HG03439 (cell line): ENCODE data around the gene NDC1.
"Not testable (repeated sequence)": the region's sequence is repeated elsewhere in the genome, so short reads cannot be mapped to it uniquely, and the experiment has no call there.

Experiments used
- ATAC-seq: cut with Tn5 transposase; IDR thresholded peaks from one replicate; pipeline ENCODE4 v1.9.1; 2021; ENCODE audit warnings: mild to moderate bottlenecking, moderate library complexity; ENCODE audit not compliant: unreplicated experiment

The NDC1 gene, protein sequence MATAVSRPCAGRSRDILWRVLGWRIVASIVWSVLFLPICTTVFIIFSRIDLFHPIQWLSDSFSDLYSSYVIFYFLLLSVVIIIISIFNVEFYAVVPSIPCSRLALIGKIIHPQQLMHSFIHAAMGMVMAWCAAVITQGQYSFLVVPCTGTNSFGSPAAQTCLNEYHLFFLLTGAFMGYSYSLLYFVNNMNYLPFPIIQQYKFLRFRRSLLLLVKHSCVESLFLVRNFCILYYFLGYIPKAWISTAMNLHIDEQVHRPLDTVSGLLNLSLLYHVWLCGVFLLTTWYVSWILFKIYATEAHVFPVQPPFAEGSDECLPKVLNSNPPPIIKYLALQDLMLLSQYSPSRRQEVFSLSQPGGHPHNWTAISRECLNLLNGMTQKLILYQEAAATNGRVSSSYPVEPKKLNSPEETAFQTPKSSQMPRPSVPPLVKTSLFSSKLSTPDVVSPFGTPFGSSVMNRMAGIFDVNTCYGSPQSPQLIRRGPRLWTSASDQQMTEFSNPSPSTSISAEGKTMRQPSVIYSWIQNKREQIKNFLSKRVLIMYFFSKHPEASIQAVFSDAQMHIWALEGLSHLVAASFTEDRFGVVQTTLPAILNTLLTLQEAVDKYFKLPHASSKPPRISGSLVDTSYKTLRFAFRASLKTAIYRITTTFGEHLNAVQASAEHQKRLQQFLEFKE

DNA sequence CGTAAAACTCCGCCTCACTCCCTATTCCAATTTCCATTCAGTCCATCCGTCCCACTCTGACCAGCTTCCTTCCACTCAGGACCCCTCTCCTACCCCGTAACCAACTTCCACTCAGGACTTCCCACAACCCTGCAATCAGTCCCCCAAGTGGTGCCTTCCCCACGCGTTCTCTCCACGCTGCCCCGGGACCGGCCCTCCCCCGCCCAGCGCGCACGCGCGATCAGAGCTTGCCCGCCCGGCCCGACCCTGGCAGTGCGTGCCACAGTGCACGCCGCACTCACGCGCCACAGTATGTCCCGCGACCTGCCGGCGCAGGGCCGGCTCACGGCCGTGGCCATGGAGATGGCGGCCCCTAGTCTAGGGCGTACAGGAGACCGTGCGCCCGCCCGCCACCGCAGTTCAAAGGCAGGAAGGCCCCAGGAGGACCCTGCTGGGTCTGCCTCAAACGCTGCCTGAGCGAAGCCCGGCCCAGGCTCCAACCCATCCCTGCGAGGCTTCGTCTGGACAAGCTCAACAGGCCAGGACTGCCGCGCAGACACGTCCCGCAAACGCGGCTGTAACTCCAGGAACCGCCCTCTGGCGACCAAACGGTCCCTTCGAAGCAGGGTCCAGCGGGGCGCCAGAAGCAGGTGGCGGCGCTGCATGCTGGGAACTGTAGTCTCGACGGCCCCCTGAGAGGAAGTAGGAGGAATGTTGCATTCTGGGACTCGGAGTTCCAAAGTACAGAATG, at the start of gene NDC1:
NDC1 (minus strand) TSS at position 373 of the 730 bp plus-strand sequence; CDS start at position 338, 35 bp downstream.
- peak; percentile 89 for ATAC-seq

DNA sequence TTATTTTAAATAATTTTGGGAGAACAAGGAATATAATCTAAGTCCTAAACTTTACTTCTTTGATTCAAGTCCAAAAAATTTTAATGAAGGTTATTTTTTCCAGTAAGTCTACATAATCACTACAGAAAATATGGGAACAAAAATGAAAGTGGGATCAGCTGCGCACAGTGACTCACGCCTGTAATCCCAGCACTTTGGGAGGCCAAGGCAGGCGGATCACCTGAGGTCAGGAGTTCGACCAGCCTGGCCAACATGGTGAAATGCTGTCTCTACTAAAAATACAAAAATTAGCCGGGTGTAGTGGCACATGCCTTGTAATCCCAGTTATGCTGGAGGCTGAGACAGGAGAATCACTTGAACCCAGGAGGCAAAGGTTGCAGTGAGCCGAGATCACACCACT, 45.5 kb upstream of the NDC1 start:
- not testable (repeated sequence) for ATAC-seq

DNA sequence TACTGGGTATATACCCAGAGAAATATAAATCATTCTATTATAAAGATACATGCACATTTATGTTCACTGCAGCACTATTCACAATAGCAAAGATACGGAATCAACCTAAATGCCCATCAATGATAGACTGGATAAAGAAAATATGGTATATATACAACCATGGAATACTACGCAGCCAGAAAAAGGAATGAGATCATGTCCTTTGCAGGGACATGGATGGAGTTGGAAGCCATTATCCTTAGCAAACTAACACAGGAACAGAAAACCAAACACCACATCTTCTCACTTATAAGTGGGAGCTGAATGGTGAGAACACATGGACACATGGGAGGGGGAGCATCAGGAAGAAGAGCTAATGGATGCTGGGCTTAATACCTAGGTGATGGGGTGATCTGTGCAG, 43.8 kb upstream of the NDC1 start:
- not testable (repeated sequence) for ATAC-seq

DNA sequence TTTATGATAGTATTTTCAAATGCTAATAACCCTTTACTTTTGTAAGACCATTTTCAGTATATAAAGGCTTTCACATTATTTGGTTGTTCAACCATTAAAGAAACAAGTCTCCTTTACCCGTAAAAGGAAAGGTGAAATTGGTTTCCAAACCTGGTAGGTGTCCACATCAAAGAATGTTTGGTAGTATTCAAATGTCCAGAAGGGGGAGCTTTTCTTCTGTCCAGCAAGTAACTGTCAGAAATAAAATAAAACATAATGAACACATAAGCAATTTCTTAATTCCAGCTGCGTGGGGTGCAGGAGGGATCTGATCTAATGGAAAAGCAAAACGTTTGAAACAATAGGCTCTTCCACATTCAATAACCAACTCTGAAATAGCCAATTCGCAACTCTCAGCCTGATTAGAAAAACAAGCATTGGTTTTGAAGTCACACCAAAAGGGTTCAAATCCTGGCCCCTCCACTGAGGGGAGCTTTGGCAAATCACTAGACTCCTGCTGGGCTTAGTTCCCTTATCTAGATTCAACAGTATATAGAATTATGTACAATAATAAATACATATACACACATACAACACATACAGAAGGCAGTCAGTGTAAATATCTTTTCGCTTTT, 40.5 kb upstream of the NDC1 start:
- no peak for ATAC-seq

DNA sequence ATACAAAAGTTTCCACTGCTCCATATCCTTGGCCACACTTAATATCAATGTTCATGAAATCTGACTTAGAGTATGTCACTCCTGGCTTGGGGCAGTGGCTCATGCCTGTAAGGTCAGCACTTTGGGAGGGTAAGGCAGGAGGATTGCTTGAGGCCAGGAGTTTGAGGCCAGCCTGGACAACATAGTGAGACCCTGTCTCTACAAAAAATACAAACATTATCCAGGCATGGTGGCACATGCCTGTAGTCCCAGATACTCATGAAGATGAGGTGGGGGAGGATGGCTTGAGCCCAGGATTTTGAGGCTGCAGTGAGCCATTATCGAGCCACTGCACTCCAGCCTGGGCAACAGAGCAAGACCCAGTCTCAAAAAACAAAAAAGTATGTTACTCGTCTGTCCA, 37.1 kb upstream of the NDC1 start:
- ATAC-seq = not testable (repeated sequence)

DNA sequence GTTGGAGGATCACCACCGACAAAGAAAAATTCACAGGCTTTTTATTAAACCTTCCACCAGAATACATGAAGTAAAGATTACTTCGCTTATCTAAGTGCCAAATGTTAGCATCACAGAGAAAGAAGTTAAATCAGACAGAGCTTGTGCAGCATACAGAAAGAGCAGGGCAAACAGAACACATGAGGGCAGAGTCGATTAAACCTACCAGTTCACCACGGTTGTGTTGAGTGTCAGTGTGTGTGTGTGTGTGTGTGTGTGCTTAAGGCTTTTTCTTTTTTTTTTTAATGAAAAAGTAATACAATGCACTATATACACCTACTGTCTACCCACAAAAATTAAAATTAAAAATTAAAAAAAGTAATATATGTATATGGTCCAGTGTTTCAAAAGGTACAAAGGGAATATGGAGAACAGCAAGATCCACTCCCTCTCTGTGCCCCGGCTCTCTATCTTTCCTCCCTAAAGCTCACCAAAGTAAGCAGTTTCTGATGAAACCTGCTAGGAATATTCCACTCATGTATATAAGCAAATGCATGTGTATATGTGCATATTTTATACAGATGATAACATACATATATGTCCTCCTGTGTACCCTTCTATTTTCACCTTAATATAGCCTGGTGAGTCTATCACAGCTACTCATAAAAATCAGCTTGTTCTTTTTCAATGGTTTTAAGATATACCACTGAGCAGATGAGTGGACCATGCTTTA, 33.8 kb upstream of the NDC1 start:
- no peak for ATAC-seq

DNA sequence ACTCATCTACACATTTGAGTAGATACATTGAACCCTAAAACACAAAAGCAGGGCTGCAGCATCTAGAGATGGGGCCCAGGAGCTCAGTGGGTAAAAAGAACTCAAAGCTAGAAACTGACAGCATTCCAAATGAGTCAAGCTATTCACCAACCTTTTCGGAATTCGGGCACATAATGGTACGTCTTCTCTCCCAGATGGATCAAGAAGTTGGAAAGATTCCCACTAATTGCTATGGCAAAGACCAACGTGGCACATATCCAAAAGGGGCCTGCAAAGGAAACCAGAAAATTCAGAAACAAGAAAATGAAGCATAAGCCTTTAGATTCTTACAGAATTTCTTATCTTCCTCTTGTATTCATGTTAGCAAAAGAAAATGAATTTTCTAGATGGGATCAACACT, 33.1 kb upstream of the NDC1 start:
- no peak for ATAC-seq

DNA sequence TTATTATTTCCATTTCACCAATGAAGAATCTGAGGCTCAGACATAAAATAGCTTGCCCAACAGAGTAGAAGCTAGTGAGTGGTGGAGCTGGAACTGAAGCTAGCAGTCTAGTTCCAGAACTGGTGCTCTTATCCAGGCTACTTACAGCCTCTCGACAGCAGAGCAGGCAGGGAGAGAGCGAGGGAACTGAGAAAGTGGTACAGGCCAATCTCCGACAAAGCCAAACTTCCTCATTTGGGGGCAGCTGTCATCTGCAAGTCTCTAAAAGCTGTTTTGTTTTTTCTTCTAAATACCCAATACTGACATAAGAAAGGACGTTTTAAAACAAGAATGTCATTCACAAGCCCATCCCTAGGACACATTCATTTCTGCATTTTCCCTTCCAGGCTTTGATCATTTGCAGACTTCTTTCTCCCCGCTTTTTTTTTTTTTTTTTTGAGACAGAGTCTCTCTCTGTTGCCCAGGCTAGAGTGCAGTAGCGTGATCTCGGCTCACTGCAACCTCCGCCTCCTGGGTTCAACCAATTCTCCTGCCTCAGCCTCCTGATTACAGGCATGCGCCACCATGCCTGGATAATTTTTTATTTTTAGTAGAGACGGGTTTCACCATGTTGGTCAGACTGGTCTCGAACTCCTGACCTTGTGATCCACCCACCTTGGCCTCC, 31.5 kb upstream of the NDC1 start:
- ATAC-seq = no peak

DNA sequence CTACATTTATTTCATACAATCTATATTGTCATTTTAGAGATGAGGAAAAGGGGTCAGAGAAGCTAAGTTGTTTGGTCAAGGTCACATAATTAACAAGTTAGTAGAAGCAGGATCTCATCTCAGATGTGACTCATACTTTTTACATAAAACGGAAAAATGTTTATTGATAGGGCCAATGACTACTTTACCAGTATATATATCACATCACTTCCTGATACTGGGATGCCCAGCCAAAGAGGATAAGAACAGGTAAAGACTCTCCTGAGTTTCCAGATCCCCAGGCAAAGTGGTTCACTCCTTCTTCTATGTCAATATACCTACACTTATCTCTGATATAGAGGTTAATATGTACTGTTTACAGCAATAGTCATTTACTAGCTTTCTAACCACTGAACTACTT, 30.5 kb upstream of the NDC1 start:
- no peak for ATAC-seq

DNA sequence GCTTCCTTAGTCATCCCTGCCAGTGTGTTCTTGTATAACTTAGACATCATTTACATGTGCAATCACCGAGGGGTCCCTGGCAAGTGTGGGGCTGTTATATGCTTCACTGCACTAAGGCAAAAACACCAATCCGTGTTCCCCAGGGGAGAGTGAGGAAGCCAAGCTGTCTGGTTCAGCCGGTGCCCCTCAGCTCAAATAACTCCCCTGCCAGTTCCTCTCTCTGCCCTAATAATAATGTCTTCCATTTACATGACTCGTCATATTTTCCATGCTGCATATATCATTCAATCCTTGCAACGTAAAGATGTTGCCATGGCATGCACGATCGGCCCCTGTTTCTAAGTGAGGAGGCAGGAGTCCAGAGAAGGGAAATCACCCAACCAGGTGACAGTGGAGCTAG, 24.4 kb upstream of the NDC1 start:
- ATAC-seq = no peak

DNA sequence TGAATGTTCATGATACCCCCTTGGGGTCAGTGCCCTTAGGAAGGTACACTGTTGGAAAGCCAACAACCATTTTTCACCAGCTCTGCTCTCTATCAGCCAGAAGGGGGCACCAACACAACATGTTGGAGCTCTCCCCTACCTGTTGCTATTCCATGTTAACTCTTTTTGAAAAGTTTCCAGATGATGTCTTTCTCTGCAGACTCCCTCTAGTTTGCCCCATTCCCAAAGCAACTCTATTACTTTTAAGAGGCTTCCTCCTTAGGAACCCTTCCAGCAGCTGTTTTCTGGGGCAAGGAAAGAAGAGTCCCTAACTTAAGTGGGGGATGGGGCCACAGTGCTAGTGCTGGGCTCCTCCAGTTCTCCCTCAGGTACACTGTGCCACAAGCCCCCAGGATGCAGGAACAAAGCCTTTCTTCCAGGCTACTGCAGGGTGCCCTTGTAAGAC, 22.9 kb upstream of the NDC1 start:
- no peak for ATAC-seq

DNA sequence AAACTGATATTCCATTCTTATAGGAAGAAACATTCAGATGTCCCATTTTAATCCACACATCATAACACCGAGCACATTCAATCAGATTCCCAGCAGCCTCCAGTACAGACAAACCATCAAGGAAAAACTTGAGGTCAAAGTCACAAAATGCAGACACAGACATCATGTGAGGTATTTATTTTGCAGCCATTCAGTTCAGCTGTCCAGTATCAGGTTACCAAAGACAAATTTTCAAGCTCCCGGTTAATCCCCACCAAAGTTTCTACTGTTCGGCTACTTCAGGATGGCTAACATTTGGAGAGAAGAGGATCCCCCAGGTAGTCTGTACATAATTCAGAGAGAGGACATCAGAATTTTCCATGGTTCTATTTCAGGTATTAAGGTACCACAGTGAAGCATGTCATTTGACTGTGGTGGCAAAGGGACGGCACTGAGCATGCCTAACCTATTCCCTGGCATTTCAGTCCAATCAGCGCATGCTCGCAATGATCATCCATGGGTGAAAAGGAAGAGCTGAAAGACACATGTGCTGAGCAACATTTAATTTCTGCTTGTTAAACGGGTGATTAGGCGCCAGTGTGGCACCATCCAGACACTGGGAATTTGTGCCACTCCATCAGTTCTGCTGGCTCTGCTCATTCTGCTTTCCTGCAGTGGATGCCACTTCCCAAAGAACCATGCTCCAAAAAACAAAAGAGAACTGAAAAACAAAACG, 13.6 kb upstream of the NDC1 start:
- ATAC-seq = no peak

DNA sequence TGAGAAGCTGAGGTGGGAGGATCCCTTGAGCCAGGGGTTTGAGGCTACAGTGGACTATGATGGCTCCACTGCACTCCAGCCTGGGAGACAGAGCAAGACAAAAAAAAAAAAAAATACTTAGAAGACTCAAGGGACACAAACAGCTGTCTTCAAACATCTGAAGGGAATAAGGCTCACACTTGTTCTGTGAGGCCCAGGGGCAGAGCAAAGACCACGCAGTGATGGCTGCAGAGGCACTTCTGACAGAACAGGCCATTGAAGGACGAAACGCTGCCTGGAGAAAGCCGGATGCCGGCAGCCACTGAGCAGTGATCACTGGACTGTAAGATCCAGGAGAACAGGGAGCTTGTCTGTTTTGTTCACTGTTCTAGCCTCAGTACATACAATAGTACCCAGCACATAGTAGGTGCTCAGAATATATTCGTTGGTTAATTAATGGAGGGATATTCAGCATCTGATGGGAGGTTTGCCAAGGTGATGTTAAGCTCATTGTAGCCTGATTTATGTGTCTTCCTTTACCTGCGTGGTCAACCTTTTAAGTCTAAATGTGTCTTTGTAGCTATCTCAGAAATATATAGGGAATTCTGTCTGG, 12.1 kb upstream of the NDC1 start:
- no peak for ATAC-seq

DNA sequence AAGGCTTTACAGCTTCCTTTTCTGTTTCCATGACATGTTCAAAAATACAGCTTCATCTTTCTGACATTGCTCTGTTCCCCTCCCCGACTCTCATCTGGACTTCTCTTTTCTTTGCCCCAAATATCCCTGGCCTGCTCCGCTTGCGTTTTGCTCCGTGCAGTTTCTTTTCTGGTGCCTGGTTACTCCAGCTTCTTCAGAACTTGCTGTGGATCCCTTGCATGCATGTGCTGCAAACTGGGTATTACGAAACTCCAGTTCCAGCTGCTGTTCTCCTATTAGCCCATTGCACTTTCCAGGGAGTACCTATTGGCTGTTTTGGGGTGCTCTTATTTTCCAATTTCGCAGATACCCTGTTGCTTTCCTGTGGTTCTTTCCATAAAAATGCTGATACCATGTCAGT, 9.9 kb upstream of the NDC1 start:
- no peak for ATAC-seq

DNA sequence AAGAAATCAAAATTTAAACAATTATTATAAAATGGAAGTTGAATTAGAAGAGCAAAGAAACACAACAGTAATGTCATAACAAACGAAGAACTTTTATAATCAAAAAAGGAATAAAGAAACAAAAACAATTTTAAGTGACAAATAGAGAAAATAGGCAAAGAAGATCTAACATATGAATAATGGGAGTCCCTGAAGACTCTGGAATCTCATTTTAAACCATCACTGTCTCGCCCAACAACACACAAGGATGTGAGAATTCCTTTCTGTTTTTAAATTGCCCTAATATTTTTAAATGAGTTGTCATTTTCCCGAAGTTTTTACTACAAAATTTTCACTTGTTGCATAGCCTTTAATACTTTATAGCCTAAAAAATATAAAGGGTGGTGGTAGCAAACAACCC, 4.3 kb upstream of the NDC1 start:
- no peak for ATAC-seq

DNA sequence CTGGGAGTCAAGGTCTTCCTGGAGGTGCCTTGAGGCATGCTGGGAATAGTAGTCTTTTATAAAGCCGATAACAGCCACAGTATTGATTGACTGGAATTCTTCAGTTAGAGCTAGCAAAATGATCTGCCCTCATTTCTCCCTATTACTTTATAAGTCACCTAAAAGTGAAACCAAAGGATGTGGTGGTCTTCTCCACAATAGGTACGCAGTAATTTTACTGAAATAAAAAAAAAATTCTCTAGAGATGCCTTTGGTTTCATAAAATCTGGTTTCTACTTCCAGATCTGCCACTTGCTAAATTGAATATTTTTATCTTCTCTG, 518 bp upstream of the NDC1 start:
- ATAC-seq = no peak

DNA sequence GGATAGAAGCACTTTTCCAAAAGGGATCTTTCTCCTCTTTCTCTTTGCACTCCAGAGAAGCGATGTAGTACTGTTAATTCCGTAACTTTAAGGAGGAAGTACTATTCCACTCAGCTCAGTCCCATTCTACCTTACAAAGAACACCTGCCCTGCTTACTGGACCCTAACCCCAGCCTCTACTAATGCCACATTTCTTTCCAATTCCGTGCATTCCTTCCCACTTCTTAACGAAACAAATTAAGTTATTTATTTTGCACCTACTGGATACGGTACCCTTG, 511 bp downstream of the NDC1 start:
- ATAC-seq = no peak

DNA sequence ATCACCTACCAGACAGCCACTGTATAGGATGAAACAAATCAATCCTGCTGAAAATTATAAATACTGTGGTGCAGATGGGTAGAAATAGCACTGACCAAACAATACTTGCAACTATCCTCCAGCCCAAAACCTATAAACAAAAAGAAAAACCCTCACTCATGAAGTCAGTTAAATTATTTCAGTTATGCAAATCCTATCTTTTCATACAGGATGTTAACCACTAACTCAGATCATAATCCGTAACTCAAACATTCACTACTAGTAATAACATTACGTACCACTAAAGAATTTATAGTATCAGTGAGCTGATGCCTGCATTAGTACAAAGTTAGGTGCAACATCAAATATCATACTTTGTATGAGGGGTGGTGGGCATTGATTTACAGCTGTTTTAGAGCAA, 2.6 kb downstream of the NDC1 start:
- ATAC-seq = no peak

DNA sequence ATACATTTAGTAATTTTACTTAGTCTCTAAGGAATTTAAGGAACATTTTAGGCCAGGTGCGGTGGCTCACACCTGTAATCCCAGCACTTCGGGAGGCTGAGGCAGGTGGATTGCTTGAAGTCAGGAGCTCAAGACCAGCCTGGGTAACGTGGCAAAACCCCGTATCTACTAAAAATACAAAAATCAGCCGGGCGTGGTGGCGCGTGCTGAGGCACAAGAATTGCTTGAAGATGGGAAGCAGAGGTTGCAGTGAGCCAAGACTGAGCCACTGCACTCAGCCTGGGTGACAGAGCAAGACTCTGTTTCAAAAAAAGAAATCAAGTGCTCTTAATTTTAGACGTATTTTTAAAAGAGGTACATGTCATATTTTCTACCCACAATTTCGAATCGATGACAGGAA, 3.3 kb downstream of the NDC1 start:
- no peak for ATAC-seq

DNA sequence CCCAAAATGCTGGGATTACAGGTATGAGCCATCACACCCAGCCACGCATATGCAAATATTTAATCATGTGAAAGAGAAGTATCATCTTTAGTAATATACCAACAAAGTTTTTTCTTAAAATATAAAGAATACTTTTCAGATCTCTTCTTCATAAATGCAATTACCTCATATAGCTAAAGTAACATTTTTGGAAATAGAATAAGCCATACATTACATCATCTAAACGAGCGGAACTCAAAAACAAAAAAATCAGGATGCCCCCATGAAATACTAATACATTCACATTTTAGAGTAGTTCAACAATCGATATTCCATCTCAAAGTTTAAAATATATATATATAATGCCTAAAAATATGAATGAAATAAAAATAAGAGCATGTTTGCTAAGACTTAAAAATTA, 4.7 kb downstream of the NDC1 start:
- ATAC-seq = no peak
